CD4-positive, alpha-beta T cell treated with Interferon gamma for 1 hour (primary cell): ENCODE data around the gene TMEM38B.

ENCODE experiments used
- DNase-seq: peaks from one replicate; pipeline ENCODE4 v3.0.0-alpha.2; 2020

Gene TMEM38B

GRCh38 chr9:105694190-105694847 lies at the start of gene TMEM38B:
TMEM38B (plus strand) TSS chr9:105694541; CDS start chr9:105694661, 120 bp downstream.
- peak; percentile 76 for DNase-seq

- DNase-seq = no peak
Measured at GRCh38 chr9:105646879-105647594, 47.3 kb upstream of the TMEM38B start.

- no peak for DNase-seq
Measured at GRCh38 chr9:105647595-105648349, 46.6 kb upstream of the TMEM38B start.

- no peak for DNase-seq
Measured at GRCh38 chr9:105651806-105652205, 42.5 kb upstream of the TMEM38B start.

- DNase-seq = no peak
Measured at GRCh38 chr9:105656131-105656921, 38.0 kb upstream of the TMEM38B start.

- DNase-seq = no peak
Measured at GRCh38 chr9:105658351-105658750, 36.0 kb upstream of the TMEM38B start.

GRCh38 chr9:105661011-105661410 lies 33.3 kb upstream of the TMEM38B start:
- DNase-seq = no peak

GRCh38 chr9:105662184-105663104 lies 31.9 kb upstream of the TMEM38B start, which contains the start of gene TAL2:
TAL2 (plus strand) TSS chr9:105662457; CDS start chr9:105662497, 40 bp downstream.
- DNase-seq = no peak

GRCh38 chr9:105663914-105664313 lies 30.4 kb upstream of the TMEM38B start:
- no peak for DNase-seq

GRCh38 chr9:105667867-105668266 lies 26.5 kb upstream of the TMEM38B start:
- no peak for DNase-seq

- DNase-seq = no peak
Measured at GRCh38 chr9:105670315-105670714, 24.0 kb upstream of the TMEM38B start.

GRCh38 chr9:105670775-105671174 lies 23.6 kb upstream of the TMEM38B start:
- no peak for DNase-seq

- no peak for DNase-seq
Measured at GRCh38 chr9:105672711-105673234, 21.6 kb upstream of the TMEM38B start.

GRCh38 chr9:105673850-105674387 lies 20.4 kb upstream of the TMEM38B start:
- DNase-seq = no peak

GRCh38 chr9:105676351-105676923 lies 17.9 kb upstream of the TMEM38B start:
- no peak for DNase-seq

- DNase-seq = no peak
Measured at GRCh38 chr9:105678163-105678562, 16.2 kb upstream of the TMEM38B start.

- DNase-seq = no peak
Measured at GRCh38 chr9:105678781-105679180, 15.6 kb upstream of the TMEM38B start.

GRCh38 chr9:105679257-105680022 lies 14.9 kb upstream of the TMEM38B start:
- DNase-seq = no peak

GRCh38 chr9:105681313-105681712 lies 13.0 kb upstream of the TMEM38B start:
- DNase-seq = no peak

GRCh38 chr9:105681724-105682123 lies 12.6 kb upstream of the TMEM38B start:
- DNase-seq = no peak
